ENCODE results near the gene HLA-DOA. TPM values are rescaled to one million over a fixed set of nuclear protein-coding genes. Genes with fewer than 3 reads are reported as not detected.

Gene HLA-DOA
- total RNA-seq, 4 donors from 2014 or later, result 2.0 to 85.9 (median 20.3) TPM

- Histone ChIP-seq H3K36me3 (no peaks in the 10 kb centered on the region), H3K9me3 (no peaks in the 10 kb centered on the region), H3K4me1 (no peaks in the 10 kb centered on the region), H3K27me3 (no peaks in the 10 kb centered on the region), H3K27ac (no peak overlapping the region), H3K4me3 (replicated peaks in 1 of 3) (no peak overlapping the region)
- WGBS, 2 donors, result 92 to 95% methylated on average over 20 to 26 of the region's 26 CpGs
- DNase-seq, result no peak
- intact Hi-C loops (cut with DNase I), result no loop called here
- TF ChIP-seq CTCF (IDR thresholded peaks at IDR 0.05) (no peak), POLR2A (IDR thresholded peaks at IDR 0.05) (no peak)
Measured at GRCh38 chr6:33007831-33008400, 1.5 kb downstream of the HLA-DOA start.

- Histone ChIP-seq H3K4me3 (replicated peaks in 1 of 3) (no peak overlapping the region), H3K4me1 (no peaks in the 10 kb centered on the region), H3K36me3 (no peaks in the 10 kb centered on the region), H3K9me3 (no peaks in the 10 kb centered on the region), H3K27ac (no peak overlapping the region), H3K27me3 (no peaks in the 10 kb centered on the region)
- intact Hi-C loops (cut with DNase I), result no loop called here
- TF ChIP-seq CTCF (IDR thresholded peaks at IDR 0.05) (no peak), POLR2A (IDR thresholded peaks at IDR 0.05) (no peak)
- DNase-seq, result no peak
- WGBS, 2 donors, result 68 to 88% methylated on average over 6 of the region's 6 CpGs
Measured at GRCh38 chr6:33004940-33005339, 4.5 kb downstream of the HLA-DOA start.

GRCh38 chr6:33001685-33002084 lies 7.7 kb downstream of the HLA-DOA start:
- WGBS, 2 donors, result 67 to 78% methylated on average over 4 of the region's 4 CpGs
- Histone ChIP-seq H3K27me3 (no peaks in the 10 kb centered on the region), H3K36me3 (no peaks in the 10 kb centered on the region), H3K4me3 (replicated peaks in 1 of 3) (no peak overlapping the region), H3K4me1 (no peaks in the 10 kb centered on the region), H3K9me3 (no peaks in the 10 kb centered on the region), H3K27ac (no peak overlapping the region)
- TF ChIP-seq CTCF (IDR thresholded peaks at IDR 0.05) (no peak), POLR2A (IDR thresholded peaks at IDR 0.05) (no peak)
- DNase-seq, result no peak
- intact Hi-C loops (cut with DNase I), result no loop called here

- H3K36me3 ChIP-seq, result no peaks in the 10 kb centered on the region
- H3K4me3 ChIP-seq (replicated peaks in 1 of 3), result no peak overlapping the region
- H3K9me3 ChIP-seq, result no peaks in the 10 kb centered on the region
- H3K4me1 ChIP-seq, result no peaks in the 10 kb centered on the region
- TF ChIP-seq POLR2A (IDR thresholded peaks at IDR 0.05), result no peak
- TF ChIP-seq CTCF (IDR thresholded peaks at IDR 0.05), result no peak
- no peak overlapping the region for H3K27ac ChIP-seq
- WGBS, 2 donors, result 39 to 42% methylated on average over 8 of the region's 8 CpGs
- H3K27me3 ChIP-seq, result no peaks in the 10 kb centered on the region
- DNase-seq, result no peak
- intact Hi-C loops (cut with DNase I), result no loop called here
Measured at GRCh38 chr6:33000055-33000454, 9.3 kb downstream of the HLA-DOA start.

- WGBS, 2 donors, result 42 to 46% methylated on average over 2 of the region's 2 CpGs
- intact Hi-C loops (cut with DNase I), result no loop called here
- no peaks in the 10 kb centered on the region for H3K27me3 ChIP-seq
- H3K27ac ChIP-seq, result no peak overlapping the region
- no peaks in the 10 kb centered on the region for H3K36me3 ChIP-seq
- H3K4me3 ChIP-seq (replicated peaks in 1 of 3), result no peak overlapping the region
- H3K9me3 ChIP-seq, result no peaks in the 10 kb centered on the region
- no peaks in the 10 kb centered on the region for H3K4me1 ChIP-seq
- TF ChIP-seq CTCF (IDR thresholded peaks at IDR 0.05) (no peak), POLR2A (IDR thresholded peaks at IDR 0.05) (no peak)
- no peak for DNase-seq
Measured at GRCh38 chr6:32995448-32995847, 13.9 kb downstream of the HLA-DOA start.

Data from thyroid gland (tissue), 4 donors.